ENCODE measurements around the gene OR11L1. TPM values are rescaled to one million over a fixed set of nuclear protein-coding genes. Genes with fewer than 3 reads are reported as not detected.

OR11L1 gene
- polyA plus RNA-seq = not detected

GRCh38 chr1:247841796-247842195 lies at the start of gene OR11L1:
TSS of gene OR11L1 (minus strand) at chr1:247841896. CDS start at chr1:247841896, 0 bp downstream.
- 77 to 89% (median 84%) methylated on average over 2 of the region's 2 CpGs for WGBS, 3 donors
- no peak within 1 kb of the TSS for H3K27ac ChIP-seq (ENCODE audit: low read depth, low read length)

GRCh38 chr1:247884797-247885413 lies 43.2 kb upstream of the OR11L1 start:
- no peak overlapping the region for H3K27ac ChIP-seq (ENCODE audit: low read depth, low read length)
- WGBS, 3 donors = 83 to 89% (median 89%) methylated on average over 10 of the region's 10 CpGs

GRCh38 chr1:247883346-247883745 lies 41.6 kb upstream of the OR11L1 start:
- 74 to 88% (median 81%) methylated on average over 9 of the region's 9 CpGs for WGBS, 3 donors
- no peak overlapping the region for H3K27ac ChIP-seq (ENCODE audit: low read depth, low read length)

- 74 to 77% (median 74%) methylated on average over 6 of the region's 6 CpGs for WGBS, 3 donors
- H3K27ac ChIP-seq (ENCODE audit: low read depth, low read length) = no peak overlapping the region
These were observed 23.7 kb upstream of the OR11L1 start for GRCh38 chr1:247865416-247865815.

GRCh38 chr1:247864644-247865043 lies 22.9 kb upstream of the OR11L1 start:
- no peak overlapping the region for H3K27ac ChIP-seq (ENCODE audit: low read depth, low read length)
- WGBS, 3 donors = 82 to 91% (median 90%) methylated on average over 17 of the region's 17 CpGs

GRCh38 chr1:247862756-247863155 lies 21.1 kb upstream of the OR11L1 start:
- H3K27ac ChIP-seq (ENCODE audit: low read depth, low read length) = no peak overlapping the region
- 62 to 85% (median 82%) methylated on average over 4 of the region's 4 CpGs for WGBS, 3 donors

GRCh38 chr1:247857985-247858619 lies 16.4 kb upstream of the OR11L1 start:
- no peak overlapping the region for H3K27ac ChIP-seq (ENCODE audit: low read depth, low read length)

GRCh38 chr1:247857069-247857984 lies 15.6 kb upstream of the OR11L1 start, which contains the start of gene TRIM58:
TSS of gene TRIM58 (plus strand) at chr1:247857187. CDS start at chr1:247857247, 60 bp downstream.
- no peak within 1 kb of the TSS for H3K27ac ChIP-seq (ENCODE audit: low read depth, low read length)
- WGBS, 3 donors = 1% methylated on average over 77 to 109 of the region's 109 CpGs

More at GRCh38 chr1:247857985-247858619, 16.4 kb upstream of the OR11L1 start:
- WGBS, 3 donors = 28 to 39% (median 32%) methylated on average over 15 of the region's 15 CpGs

GRCh38 chr1:247855911-247856310 lies 14.2 kb upstream of the OR11L1 start:
- WGBS, 3 donors = 63 to 87% (median 86%) methylated on average over 4 of the region's 4 CpGs
- H3K27ac ChIP-seq (ENCODE audit: low read depth, low read length) = no peak overlapping the region

- WGBS, 3 donors = 72 to 86% (median 84%) methylated on average over 14 of the region's 14 CpGs
- no peak overlapping the region for H3K27ac ChIP-seq (ENCODE audit: low read depth, low read length)
These were observed 13.3 kb upstream of the OR11L1 start for GRCh38 chr1:247854899-247855545.

GRCh38 chr1:247849616-247850015 lies 7.9 kb upstream of the OR11L1 start:
- 83 to 95% (median 89%) methylated on average over 1 of the region's 1 CpG for WGBS, 3 donors
- H3K27ac ChIP-seq (ENCODE audit: low read depth, low read length) = no peak overlapping the region

- H3K27ac ChIP-seq (ENCODE audit: low read depth, low read length) = no peak overlapping the region
- WGBS, 3 donors = 82 to 87% (median 85%) methylated on average over 7 of the region's 7 CpGs
These were observed 6.7 kb upstream of the OR11L1 start for GRCh38 chr1:247848346-247848745.

GRCh38 chr1:247845693-247846017 lies 4.0 kb upstream of the OR11L1 start:
- no peak overlapping the region for H3K27ac ChIP-seq (ENCODE audit: low read depth, low read length)
- 58 to 80% (median 72%) methylated on average over 5 of the region's 5 CpGs for WGBS, 3 donors

- 65 to 78% (median 76%) methylated on average over 12 of the region's 12 CpGs for WGBS, 3 donors
- H3K27ac ChIP-seq (ENCODE audit: low read depth, low read length) = no peak overlapping the region
These were observed 3.5 kb upstream of the OR11L1 start for GRCh38 chr1:247845011-247845692.

- H3K27ac ChIP-seq (ENCODE audit: low read depth, low read length) = no peak overlapping the region
- 46 to 87% (median 66%) methylated on average over 2 of the region's 2 CpGs for WGBS, 3 donors
These were observed 1.7 kb upstream of the OR11L1 start for GRCh38 chr1:247843411-247843810.

- H3K27ac ChIP-seq (ENCODE audit: low read depth, low read length) = no peak overlapping the region
- 70 to 90% (median 84%) methylated on average over 2 of the region's 2 CpGs for WGBS, 3 donors
These were observed 878 bp downstream of the OR11L1 start for GRCh38 chr1:247840818-247841217.

- H3K27ac ChIP-seq (ENCODE audit: low read depth, low read length) = no peak overlapping the region
- 61 to 78% (median 72%) methylated on average over 6 of the region's 6 CpGs for WGBS, 3 donors
These were observed 8.1 kb downstream of the OR11L1 start for GRCh38 chr1:247833601-247834000.

GRCh38 chr1:247829656-247830055 lies 12.0 kb downstream of the OR11L1 start:
- H3K27ac ChIP-seq (ENCODE audit: low read depth, low read length) = no peak overlapping the region
- WGBS, 3 donors = 0 to 74% (median 39%) methylated on average over 1 of the region's 1 CpG
